Activated CD4-positive, alpha-beta memory T cell treated with anti-CD3 and anti-CD28 coated beads for 36 hours (primary cell): ENCODE data around the gene OR2D3. TPM values are rescaled to one million over a fixed set of nuclear protein-coding genes. Genes with fewer than 3 reads are reported as not detected.
"Not testable (repeated sequence)": the region's sequence is repeated elsewhere in the genome, so short reads cannot be mapped to it uniquely, and the experiment has no call there.

Experiments
- CTCF ChIA-PET: fragments of 350-600 bp; sonication (Branson Sonifier 250); formaldehyde crosslinking; loops from one replicate; lab custom pipeline; 2021; ENCODE audit warnings: antibody characterized with exemption, inconsistent platforms; lab: Charles Lee
- POLR2A ChIA-PET: fragments of 350-600 bp; sonication (Branson Sonifier 250); formaldehyde crosslinking; loops from one replicate; lab custom pipeline; 2021; ENCODE audit warnings: antibody characterized with exemption; lab: Charles Lee
- DNase-seq: peaks from one replicate; pipeline ENCODE4 v3.0.0-alpha.2; 2020
- H3K27ac Mint-ChIP-seq: one replicate; pipeline ENCODE4 v1.8.0; 2021; ENCODE audit warnings: mixed read lengths
- H3K27me3 Mint-ChIP-seq: one replicate; pipeline ENCODE4 v1.8.0; 2021; ENCODE audit warnings: mixed read lengths
- H3K36me3 Mint-ChIP-seq: one replicate; pipeline ENCODE4 v1.8.0; 2021; ENCODE audit warnings: mixed read lengths
- H3K4me1 Mint-ChIP-seq: one replicate; pipeline ENCODE4 v1.8.0; 2021; ENCODE audit warnings: low read depth, mixed read lengths
- H3K4me3 Mint-ChIP-seq: one replicate; pipeline ENCODE4 v1.8.0; 2021; ENCODE audit warnings: mild to moderate bottlenecking, mixed read lengths
- H3K9me3 Mint-ChIP-seq: one replicate; pipeline ENCODE4 v1.8.0; 2021; ENCODE audit warnings: mixed read lengths
- intact Hi-C: fragments of 100-400 bp; cut with micrococcal nuclease; formaldehyde crosslinking; loops from one replicate; pipeline ENCODE4 v1.15.1; 2023
- total RNA-seq, 2 experiments: library from RNA; stranded (reverse); gene quantifications; one replicate each; pipeline ENCODE4 v1.2.3, GENCODE V29; 2021

OR2D3 gene, protein sequence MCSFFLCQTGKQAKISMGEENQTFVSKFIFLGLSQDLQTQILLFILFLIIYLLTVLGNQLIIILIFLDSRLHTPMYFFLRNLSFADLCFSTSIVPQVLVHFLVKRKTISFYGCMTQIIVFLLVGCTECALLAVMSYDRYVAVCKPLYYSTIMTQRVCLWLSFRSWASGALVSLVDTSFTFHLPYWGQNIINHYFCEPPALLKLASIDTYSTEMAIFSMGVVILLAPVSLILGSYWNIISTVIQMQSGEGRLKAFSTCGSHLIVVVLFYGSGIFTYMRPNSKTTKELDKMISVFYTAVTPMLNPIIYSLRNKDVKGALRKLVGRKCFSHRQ
- total RNA-seq: not detected

DNA sequence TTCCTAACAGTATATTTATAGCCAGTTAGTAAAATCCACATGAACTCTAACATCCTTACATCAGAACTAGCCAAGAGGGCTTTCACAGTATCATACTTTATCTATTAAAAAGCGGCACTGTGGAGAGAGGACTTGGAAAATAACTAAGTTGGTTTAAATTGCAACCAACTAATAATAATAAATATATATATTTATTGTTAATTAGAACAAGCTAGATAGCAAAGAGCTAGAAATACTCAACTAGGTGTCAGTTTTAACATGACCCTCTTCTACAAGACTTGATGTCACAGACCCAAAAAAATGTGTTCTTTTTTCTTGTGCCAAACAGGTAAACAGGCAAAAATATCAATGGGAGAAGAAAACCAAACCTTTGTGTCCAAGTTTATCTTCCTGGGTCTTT is at the start of gene OR2D3:
Gene OR2D3 (plus strand): TSS at position 301 of the 400 bp plus-strand sequence. CDS start 0 bp downstream, at position 301.
- H3K4me3 Mint-ChIP-seq: no peak within 1 kb of the TSS
- POLR2A ChIA-PET: no interaction called here
- DNase-seq: no peak
- H3K36me3 Mint-ChIP-seq: no peaks in the 10 kb centered on the region
- intact Hi-C loops: no loop called here
- H3K9me3 Mint-ChIP-seq: no peaks in the 10 kb centered on the region
- peaks cover 3% of the 10 kb centered on the region for H3K4me1 Mint-ChIP-seq
- no peak within 1 kb of the TSS for H3K27ac Mint-ChIP-seq
- CTCF ChIA-PET: no interaction called here
- peaks cover 19% of the 10 kb centered on the region for H3K27me3 Mint-ChIP-seq

DNA sequence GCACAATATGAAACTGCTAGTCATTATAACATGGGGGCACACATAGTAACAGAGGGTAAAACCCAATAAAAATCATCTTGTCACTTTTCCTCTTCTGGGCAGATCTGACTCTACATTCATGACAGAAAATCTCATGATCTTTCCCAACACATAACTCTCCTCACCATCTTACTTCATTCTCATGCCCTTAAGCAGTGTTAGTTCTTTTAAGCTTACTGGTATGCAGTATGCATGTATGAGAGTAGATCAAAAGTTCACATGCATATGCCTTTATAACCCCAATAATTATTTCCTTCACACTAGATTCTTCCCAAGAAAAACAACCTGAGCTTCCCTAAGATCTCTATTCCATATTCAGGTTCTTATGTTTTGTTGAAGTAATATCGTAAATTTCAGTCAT is 49.5 kb upstream of the OR2D3 start:
- H3K4me1 Mint-ChIP-seq: no peaks in the 10 kb centered on the region
- H3K4me3 Mint-ChIP-seq: no peak overlapping the region
- ChIA-PET POLR2A (no interaction called here), CTCF (interaction anchor here (1.2 kb wide), 1 partner anchor 59 kb away, joined by 5 read pairs; no protein-coding TSS in a partner anchor)
- intact Hi-C loops: no loop called here
- no peak overlapping the region for H3K27ac Mint-ChIP-seq
- H3K27me3 Mint-ChIP-seq: peaks cover 8% of the 10 kb centered on the region
- DNase-seq: no peak
- H3K36me3 Mint-ChIP-seq: no peaks in the 10 kb centered on the region
- no peaks in the 10 kb centered on the region for H3K9me3 Mint-ChIP-seq

DNA sequence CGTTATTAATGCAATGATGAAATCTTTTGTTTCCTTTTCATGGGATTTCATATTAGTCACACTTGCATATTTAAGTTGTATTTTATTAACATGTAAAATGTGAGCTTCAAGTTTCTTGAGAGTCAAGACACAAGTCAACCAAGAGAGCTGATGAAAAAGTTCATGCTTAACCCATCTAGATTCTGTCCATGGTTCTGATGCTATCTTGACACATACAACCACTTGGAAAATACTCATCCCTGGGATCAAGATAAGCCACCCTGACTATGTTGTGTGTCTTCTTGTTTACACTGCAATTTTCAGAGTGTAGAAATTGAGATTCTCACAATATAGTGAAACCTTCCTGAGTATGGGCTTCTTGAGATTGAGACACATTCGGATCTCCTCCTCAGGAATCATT is 45.0 kb upstream of the OR2D3 start:
- ChIA-PET CTCF (no interaction called here), POLR2A (no interaction called here)
- intact Hi-C loops: no loop called here
- Mint-ChIP-seq H3K27me3 (peaks cover 7% of the 10 kb centered on the region), H3K27ac (no peak overlapping the region), H3K4me3 (no peak overlapping the region), H3K36me3 (no peaks in the 10 kb centered on the region), H3K9me3 (no peaks in the 10 kb centered on the region), H3K4me1 (no peaks in the 10 kb centered on the region)
- no peak for DNase-seq

DNA sequence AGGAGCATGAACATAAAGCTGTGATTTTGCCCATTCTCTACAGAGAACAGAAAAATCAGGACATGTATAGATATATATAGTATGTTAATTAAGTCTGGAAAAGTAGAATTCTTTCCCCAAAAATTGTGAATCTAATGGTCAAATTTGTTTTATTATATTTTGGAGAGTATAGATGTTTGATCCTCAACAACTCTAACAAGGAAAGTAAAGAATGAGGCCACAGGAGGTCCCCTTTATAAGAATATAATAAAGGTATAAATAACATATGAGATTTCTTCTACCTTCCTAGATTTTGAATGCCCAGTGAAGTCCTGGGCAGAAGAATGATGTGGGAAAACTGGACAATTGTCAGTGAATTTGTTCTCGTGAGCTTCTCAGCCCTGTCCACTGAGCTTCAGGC is 44.5 kb upstream of the OR2D3 start, which contains the start of gene OR10A4:
Gene OR10A4 (plus strand): TSS at position 301 of the 400 bp plus-strand sequence. CDS start 23 bp downstream, at position 324.
- DNase-seq: no peak
- no peak within 1 kb of the TSS for H3K4me3 Mint-ChIP-seq
- H3K9me3 Mint-ChIP-seq: no peaks in the 10 kb centered on the region
- ChIA-PET POLR2A (no interaction called here), CTCF (no interaction called here)
- H3K27ac Mint-ChIP-seq: no peak within 1 kb of the TSS
- H3K27me3 Mint-ChIP-seq: peaks cover 4% of the 10 kb centered on the region
- H3K36me3 Mint-ChIP-seq: no peaks in the 10 kb centered on the region
- no peaks in the 10 kb centered on the region for H3K4me1 Mint-ChIP-seq
- intact Hi-C loops: no loop called here

DNA sequence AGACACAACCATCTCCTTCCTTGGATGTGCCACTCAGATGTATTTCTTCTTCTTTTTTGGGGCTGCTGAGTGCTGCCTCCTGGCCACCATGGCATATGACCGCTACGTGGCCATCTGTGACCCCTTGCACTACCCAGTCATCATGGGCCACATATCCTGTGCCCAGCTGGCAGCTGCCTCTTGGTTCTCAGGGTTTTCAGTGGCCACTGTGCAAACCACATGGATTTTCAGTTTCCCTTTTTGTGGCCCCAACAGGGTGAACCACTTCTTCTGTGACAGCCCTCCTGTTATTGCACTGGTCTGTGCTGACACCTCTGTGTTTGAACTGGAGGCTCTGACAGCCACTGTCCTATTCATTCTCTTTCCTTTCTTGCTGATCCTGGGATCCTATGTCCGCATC is 43.9 kb upstream of the OR2D3 start:
- H3K4me1 Mint-ChIP-seq: no peaks in the 10 kb centered on the region
- ChIA-PET POLR2A (no interaction called here), CTCF (no interaction called here)
- H3K27me3 Mint-ChIP-seq: peaks cover 3% of the 10 kb centered on the region
- no peaks in the 10 kb centered on the region for H3K9me3 Mint-ChIP-seq
- no peak overlapping the region for H3K27ac Mint-ChIP-seq
- intact Hi-C loops: no loop called here
- H3K4me3 Mint-ChIP-seq: no peak overlapping the region
- no peak for DNase-seq
- no peaks in the 10 kb centered on the region for H3K36me3 Mint-ChIP-seq

DNA sequence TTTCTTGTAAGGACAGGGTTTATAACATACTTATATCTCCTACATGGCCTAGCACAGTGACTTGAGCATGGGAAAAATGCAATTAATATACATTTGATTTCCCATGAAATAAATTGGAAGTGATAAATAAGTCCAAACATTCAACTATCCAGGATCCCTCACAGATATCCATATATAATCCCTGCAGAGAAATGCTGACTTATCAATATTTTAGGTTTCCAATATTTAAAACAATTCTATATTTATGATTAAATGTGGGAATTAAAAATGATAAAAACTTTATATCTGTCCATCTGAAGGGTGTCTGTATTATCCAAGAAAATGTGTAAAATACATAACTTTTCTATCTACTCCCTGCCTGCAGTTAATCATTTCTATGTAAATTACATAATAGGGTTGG is 38.1 kb upstream of the OR2D3 start:
- no peak overlapping the region for H3K4me3 Mint-ChIP-seq
- POLR2A ChIA-PET: no interaction called here
- no peak overlapping the region for H3K27ac Mint-ChIP-seq
- intact Hi-C loops: no loop called here
- DNase-seq: no peak
- CTCF ChIA-PET: no interaction called here
- no peaks in the 10 kb centered on the region for H3K36me3 Mint-ChIP-seq
- H3K9me3 Mint-ChIP-seq: no peaks in the 10 kb centered on the region
- H3K27me3 Mint-ChIP-seq: peaks cover 4% of the 10 kb centered on the region
- no peaks in the 10 kb centered on the region for H3K4me1 Mint-ChIP-seq

DNA sequence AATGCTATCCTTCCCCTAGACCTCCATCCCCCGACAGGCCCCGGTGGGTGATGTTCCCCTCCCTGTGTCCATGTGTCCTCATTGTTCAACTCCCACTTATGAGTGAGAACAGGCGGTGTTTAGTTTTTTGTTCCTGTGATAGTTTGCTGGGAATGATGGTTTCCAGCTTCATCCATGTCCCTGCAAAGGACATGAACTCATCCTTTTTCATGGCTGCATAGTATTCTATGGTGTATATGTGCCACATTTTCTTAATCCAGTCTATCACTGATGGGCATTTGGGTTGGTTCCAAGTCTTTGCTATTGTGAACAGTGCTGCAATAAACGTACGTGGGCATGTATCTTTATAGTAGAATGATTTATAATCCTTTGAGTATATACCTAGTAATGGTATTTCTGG is 33.1 kb upstream of the OR2D3 start:
- intact Hi-C loops, DNase-seq, H3K9me3 Mint-ChIP-seq, H3K4me3 Mint-ChIP-seq, CTCF ChIA-PET, POLR2A ChIA-PET, H3K36me3 Mint-ChIP-seq, H3K27me3 Mint-ChIP-seq, H3K27ac Mint-ChIP-seq, H3K4me1 Mint-ChIP-seq: not testable (repeated sequence)

DNA sequence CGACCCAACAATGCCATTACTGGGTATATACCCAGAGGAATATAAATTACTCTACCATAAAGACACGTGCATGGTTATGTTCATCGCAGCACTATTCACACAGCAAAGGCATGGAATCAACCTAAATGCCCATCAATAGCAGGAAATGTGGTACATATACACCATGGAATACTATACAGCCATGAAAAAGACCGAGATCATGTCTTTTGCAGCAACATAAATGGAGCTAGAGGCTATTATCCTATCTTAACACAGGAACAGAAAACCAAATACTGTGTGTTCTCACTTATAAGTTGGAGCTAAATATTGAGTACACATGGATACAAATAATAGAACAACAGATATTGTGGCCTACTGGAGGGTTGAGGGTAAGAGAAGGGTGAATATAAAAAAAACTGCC is 32.0 kb upstream of the OR2D3 start:
- DNase-seq: no peak
- H3K9me3 Mint-ChIP-seq: no peaks in the 10 kb centered on the region
- H3K4me3 Mint-ChIP-seq: no peak overlapping the region
- H3K27me3 Mint-ChIP-seq: peaks cover 5% of the 10 kb centered on the region
- H3K36me3 Mint-ChIP-seq: no peaks in the 10 kb centered on the region
- no peaks in the 10 kb centered on the region for H3K4me1 Mint-ChIP-seq
- intact Hi-C loops: no loop called here
- no peak overlapping the region for H3K27ac Mint-ChIP-seq
- ChIA-PET CTCF (interaction anchor here (0.7 to 1.3 kb wide), 2 partner anchors 76 to 89 kb away, joined by 4 read pairs; no protein-coding TSS in a partner anchor), POLR2A (no interaction called here)

DNA sequence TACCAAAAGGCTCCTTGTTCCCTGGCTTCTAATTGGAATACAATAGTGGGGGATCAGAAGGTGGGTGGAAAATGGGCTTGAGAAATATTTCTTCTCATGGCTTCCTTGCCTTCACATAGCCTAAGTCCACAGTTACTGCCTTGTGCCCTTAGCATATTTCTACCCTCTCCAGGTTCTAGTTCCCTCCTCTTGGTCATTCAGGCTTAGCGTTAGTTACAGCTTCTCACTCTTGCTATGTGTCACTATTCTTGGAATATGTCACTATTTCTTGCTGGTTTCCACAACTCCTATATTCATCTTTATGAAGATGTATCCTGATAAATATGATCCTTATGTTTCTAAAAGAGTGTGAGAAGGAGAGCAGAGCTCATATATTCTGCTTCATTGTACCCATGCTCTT is 31.0 kb upstream of the OR2D3 start:
- CTCF ChIA-PET: interaction anchor here (0.6 to 1.3 kb wide), 2 partner anchors 77 to 133 kb away, joined by 4 read pairs; no protein-coding TSS in a partner anchor

DNA sequence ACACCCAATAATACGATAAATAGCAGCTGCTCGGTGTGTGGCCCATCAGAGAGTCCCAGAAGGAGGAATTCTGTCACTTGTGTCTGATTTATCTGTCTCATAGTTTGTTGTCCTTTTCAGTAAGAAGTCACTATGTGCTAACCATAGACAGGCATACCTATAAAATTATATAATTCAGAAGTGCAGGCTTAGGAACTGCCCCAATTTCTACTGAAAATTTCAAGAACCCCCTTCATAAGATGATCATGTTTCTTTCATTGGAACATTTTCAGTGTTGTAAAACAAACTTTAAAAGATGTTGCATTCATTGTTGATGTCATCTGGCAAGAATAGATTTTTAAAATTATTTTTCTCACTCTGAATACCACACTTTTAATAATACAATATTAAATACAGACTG is 28.4 kb upstream of the OR2D3 start, which contains the start of gene OR2D2:
Gene OR2D2 (minus strand): TSS at position 101 of the 400 bp plus-strand sequence. CDS start 0 bp downstream, at position 101.
- intact Hi-C loops: no loop called here
- Mint-ChIP-seq H3K4me1 (no peaks in the 10 kb centered on the region), H3K27me3 (peaks cover 5% of the 10 kb centered on the region), H3K27ac (no peak within 1 kb of the TSS), H3K9me3 (no peaks in the 10 kb centered on the region), H3K4me3 (no peak within 1 kb of the TSS), H3K36me3 (no peaks in the 10 kb centered on the region)
- ChIA-PET POLR2A (no interaction called here), CTCF (interaction anchor here (1.0 kb wide), 1 partner anchor 80 kb away, joined by 3 read pairs; no protein-coding TSS in a partner anchor)
- DNase-seq: no peak

More for the DNA sequence above, 31.0 kb upstream of the OR2D3 start:
- Mint-ChIP-seq H3K4me1 (no peaks in the 10 kb centered on the region), H3K27ac (no peak overlapping the region), H3K36me3 (no peaks in the 10 kb centered on the region), H3K9me3 (no peaks in the 10 kb centered on the region), H3K4me3 (no peak overlapping the region), H3K27me3 (peaks cover 5% of the 10 kb centered on the region)
- DNase-seq: no peak
- POLR2A ChIA-PET: no interaction called here
- intact Hi-C loops: no loop called here

DNA sequence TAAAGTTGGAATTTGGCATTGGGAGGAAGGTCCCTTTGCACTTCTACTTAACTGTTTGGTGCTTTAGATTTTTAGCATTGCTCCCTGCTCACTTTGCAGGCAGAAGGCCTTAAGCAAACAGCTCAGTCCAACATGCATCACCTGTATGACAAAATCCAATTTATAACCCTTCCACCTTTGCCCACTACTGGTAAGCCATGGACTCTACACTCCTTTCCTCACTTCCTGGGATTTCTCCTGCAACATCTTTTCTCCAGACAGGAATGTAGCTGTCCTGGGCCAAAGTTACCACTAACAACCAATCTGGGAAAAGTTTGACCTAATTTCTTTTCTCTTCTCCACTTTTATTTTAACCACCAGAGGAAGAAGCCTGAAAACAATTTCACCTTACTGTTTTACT is 26.7 kb upstream of the OR2D3 start:
- Mint-ChIP-seq H3K4me3 (no peak overlapping the region), H3K4me1 (no peaks in the 10 kb centered on the region), H3K27me3 (peaks cover 7% of the 10 kb centered on the region), H3K9me3 (no peaks in the 10 kb centered on the region), H3K27ac (no peak overlapping the region), H3K36me3 (no peaks in the 10 kb centered on the region)
- DNase-seq: no peak
- POLR2A ChIA-PET: no interaction called here
- CTCF ChIA-PET: no interaction called here
- intact Hi-C loops: no loop called here

DNA sequence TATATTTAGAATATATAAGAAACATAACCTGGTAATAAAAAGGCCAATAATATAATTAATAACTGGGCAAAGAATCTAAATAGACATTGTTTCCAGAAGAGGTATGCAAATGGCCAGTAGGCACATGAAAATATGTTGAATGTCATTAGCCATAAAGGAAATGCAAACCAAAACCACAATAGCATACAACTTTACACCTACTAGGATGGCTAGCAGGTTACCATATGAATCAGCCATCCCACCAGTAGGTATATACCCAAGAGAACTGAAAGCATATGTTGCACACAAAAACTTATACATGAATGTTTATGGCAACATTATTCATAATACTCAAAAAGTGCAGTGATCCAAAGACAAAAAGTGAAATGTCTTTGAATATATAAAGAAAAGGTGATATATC is 25.8 kb upstream of the OR2D3 start:
- Mint-ChIP-seq H3K4me3 (no peak overlapping the region), H3K27me3 (peaks cover 8% of the 10 kb centered on the region), H3K36me3 (no peaks in the 10 kb centered on the region), H3K9me3 (no peaks in the 10 kb centered on the region), H3K4me1 (no peaks in the 10 kb centered on the region), H3K27ac (no peak overlapping the region)
- intact Hi-C loops: no loop called here
- ChIA-PET CTCF (no interaction called here), POLR2A (no interaction called here)
- no peak for DNase-seq

DNA sequence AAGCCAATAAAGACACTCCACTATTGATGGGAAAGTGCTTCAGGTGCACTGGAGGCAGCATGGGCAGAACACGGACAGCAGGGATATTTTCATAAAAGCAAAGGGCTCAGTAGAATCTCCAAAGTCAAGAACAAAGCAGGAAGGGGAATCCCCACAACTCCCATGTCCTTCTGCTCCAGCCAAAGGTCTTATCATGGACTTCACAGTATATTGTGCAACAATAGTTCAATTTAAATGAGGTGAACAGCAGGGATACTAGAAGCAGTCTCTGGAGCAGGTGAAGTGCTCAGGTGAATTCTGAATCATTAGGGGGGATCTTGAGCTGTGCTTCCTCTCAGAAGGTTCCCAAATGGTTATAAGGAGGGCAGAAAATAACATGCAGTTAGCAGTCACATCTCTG is 21.9 kb upstream of the OR2D3 start:
- CTCF ChIA-PET: no interaction called here
- no peak overlapping the region for H3K27ac Mint-ChIP-seq
- no peak overlapping the region for H3K4me3 Mint-ChIP-seq
- intact Hi-C loops: no loop called here
- no peak for DNase-seq
- H3K9me3 Mint-ChIP-seq: no peaks in the 10 kb centered on the region
- POLR2A ChIA-PET: no interaction called here
- H3K4me1 Mint-ChIP-seq: no peaks in the 10 kb centered on the region
- H3K36me3 Mint-ChIP-seq: no peaks in the 10 kb centered on the region
- H3K27me3 Mint-ChIP-seq: peaks cover 6% of the 10 kb centered on the region
